ENCODE data around the gene ACCS. TPM values are rescaled to one million over a fixed set of nuclear protein-coding genes. Genes with fewer than 3 reads are reported as not detected.

The ACCS gene
- total and polyA plus RNA-seq, 9 of the 15 experiments (the other 6 are each of a cell fraction or from before 2014, with no cell fraction given), result 4.2 to 25.9 (median 16.3) TPM

- TF ChIP-seq, protein P1, sequence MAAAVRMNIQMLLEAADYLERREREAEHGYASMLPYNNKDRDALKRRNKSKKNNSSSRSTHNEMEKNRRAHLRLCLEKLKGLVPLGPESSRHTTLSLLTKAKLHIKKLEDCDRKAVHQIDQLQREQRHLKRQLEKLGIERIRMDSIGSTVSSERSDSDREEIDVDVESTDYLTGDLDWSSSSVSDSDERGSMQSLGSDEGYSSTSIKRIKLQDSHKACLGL (CRISPR knock-in tag; IDR thresholded peaks at IDR 0.05; ENCODE audit: borderline replicate concordance, poor library complexity, severe bottlenecking), result no peak
- no peak for TF ChIP-seq PTTG1 (tag; IDR thresholded peaks at IDR 0.05; ENCODE audit: low read depth)
- TF ChIP-seq ZNF583 (CRISPR knock-in tag; IDR thresholded peaks at IDR 0.05), result no peak
- TF ChIP-seq MCM2 (IDR thresholded peaks at IDR 0.05; ENCODE audit: low read depth), result no peak
- TF ChIP-seq RBM39 (optimal IDR thresholded peaks at IDR 0.05; ENCODE audit: low read depth, low read length), result peak; percentile 62
- peak; percentile 51 for TF ChIP-seq HDAC3 (IDR thresholded peaks at IDR 0.05; ENCODE audit: borderline replicate concordance, partially characterized antibody)
- no peak for TF ChIP-seq MAFG (tag; conservative IDR thresholded peaks at IDR 0.05)
- peak; percentile 79 for TF ChIP-seq HMGN3 (IDR thresholded peaks at IDR 0.05; ENCODE audit: borderline replicate concordance, extremely low read depth, insufficient read length, low read depth, low read length)
- TF ChIP-seq RBM15 (IDR thresholded peaks at IDR 0.05; ENCODE audit: insufficient read depth, low read length), result no peak
- TF ChIP-seq, protein P2, sequence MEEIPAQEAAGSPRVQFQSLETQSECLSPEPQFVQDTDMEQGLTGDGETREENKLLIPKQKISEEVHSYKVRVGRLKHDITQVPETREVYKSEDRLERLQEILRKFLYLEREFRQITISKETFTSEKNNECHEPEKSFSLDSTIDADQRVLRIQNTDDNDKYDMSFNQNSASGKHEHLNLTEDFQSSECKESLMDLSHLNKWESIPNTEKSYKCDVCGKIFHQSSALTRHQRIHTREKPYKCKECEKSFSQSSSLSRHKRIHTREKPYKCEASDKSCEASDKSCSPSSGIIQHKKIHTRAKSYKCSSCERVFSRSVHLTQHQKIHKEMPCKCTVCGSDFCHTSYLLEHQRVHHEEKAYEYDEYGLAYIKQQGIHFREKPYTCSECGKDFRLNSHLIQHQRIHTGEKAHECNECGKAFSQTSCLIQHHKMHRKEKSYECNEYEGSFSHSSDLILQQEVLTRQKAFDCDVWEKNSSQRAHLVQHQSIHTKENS (CRISPR knock-in tag; IDR thresholded peaks at IDR 0.05), result no peak
- TF ChIP-seq, protein P3, sequence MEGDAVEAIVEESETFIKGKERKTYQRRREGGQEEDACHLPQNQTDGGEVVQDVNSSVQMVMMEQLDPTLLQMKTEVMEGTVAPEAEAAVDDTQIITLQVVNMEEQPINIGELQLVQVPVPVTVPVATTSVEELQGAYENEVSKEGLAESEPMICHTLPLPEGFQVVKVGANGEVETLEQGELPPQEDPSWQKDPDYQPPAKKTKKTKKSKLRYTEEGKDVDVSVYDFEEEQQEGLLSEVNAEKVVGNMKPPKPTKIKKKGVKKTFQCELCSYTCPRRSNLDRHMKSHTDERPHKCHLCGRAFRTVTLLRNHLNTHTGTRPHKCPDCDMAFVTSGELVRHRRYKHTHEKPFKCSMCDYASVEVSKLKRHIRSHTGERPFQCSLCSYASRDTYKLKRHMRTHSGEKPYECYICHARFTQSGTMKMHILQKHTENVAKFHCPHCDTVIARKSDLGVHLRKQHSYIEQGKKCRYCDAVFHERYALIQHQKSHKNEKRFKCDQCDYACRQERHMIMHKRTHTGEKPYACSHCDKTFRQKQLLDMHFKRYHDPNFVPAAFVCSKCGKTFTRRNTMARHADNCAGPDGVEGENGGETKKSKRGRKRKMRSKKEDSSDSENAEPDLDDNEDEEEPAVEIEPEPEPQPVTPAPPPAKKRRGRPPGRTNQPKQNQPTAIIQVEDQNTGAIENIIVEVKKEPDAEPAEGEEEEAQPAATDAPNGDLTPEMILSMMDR (IDR thresholded peaks at IDR 0.05 in 2 of 3, conservative IDR thresholded peaks at IDR 0.05 in 1 of 3; ENCODE audit: insufficient read depth in 2 of 3, low read depth in 1 of 3, low read length in 3 of 3), result peak; percentile 86 to 88 (median 87)
- TF ChIP-seq ARID4B (CRISPR knock-in tag; IDR thresholded peaks at IDR 0.05), result peak; percentile 86
- TF ChIP-seq ZBTB7A (IDR thresholded peaks at IDR 0.05; ENCODE audit: borderline replicate concordance, control insufficient read depth, low read depth, low read length), result peak; percentile 69; the same call in 1 of the 2 replicates
- TF ChIP-seq RBM22 (IDR thresholded peaks at IDR 0.05; ENCODE audit: low read depth, low read length, poor library complexity, severe bottlenecking), result no peak
Observed at GRCh38 chr11:44065841-44066731, at the start of gene ACCS (continued).
